ENCODE results near the gene PRAME.

PRAME gene

GRCh38 chr22:22548910-22549309 is 10.2 kb downstream of the PRAME start:
- Histone ChIP-seq H3K9me3 (ENCODE audit: severe bottlenecking) (no peaks in the 10 kb centered on the region), H3K36me3 (no peaks in the 10 kb centered on the region), H3K27ac (no peak overlapping the region), H3K27me3 (ENCODE audit: insufficient read depth, low read depth, severe bottlenecking) (no peaks in the 10 kb centered on the region), H3K4me3 (ENCODE audit: low read depth, low read length) (no peak overlapping the region)
- DNase-seq: no peak
- TF ChIP-seq CTCF (IDR thresholded peaks at IDR 0.05; ENCODE audit: low read depth, low read length): no peak

GRCh38 chr22:22548317-22548716 is 10.7 kb downstream of the PRAME start:
- no peak overlapping the region for H3K4me3 ChIP-seq (ENCODE audit: low read depth, low read length)
- H3K36me3 ChIP-seq: no peaks in the 10 kb centered on the region
- DNase-seq: no peak
- no peaks in the 10 kb centered on the region for H3K27me3 ChIP-seq (ENCODE audit: insufficient read depth, low read depth, severe bottlenecking)
- no peak for TF ChIP-seq CTCF (IDR thresholded peaks at IDR 0.05; ENCODE audit: low read depth, low read length)
- no peak overlapping the region for H3K27ac ChIP-seq
- no peaks in the 10 kb centered on the region for H3K9me3 ChIP-seq (ENCODE audit: severe bottlenecking)

GRCh38 chr22:22547692-22548300 is 11.3 kb downstream of the PRAME start:
- Histone ChIP-seq H3K9me3 (ENCODE audit: severe bottlenecking) (no peaks in the 10 kb centered on the region), H3K27me3 (ENCODE audit: insufficient read depth, low read depth, severe bottlenecking) (no peaks in the 10 kb centered on the region), H3K27ac (no peak overlapping the region), H3K36me3 (no peaks in the 10 kb centered on the region), H3K4me3 (ENCODE audit: low read depth, low read length) (no peak overlapping the region)
- TF ChIP-seq CTCF (IDR thresholded peaks at IDR 0.05; ENCODE audit: low read depth, low read length): no peak
- no peak for DNase-seq

GRCh38 chr22:22547226-22547625 is 11.8 kb downstream of the PRAME start:
- no peaks in the 10 kb centered on the region for H3K36me3 ChIP-seq
- H3K27me3 ChIP-seq (ENCODE audit: insufficient read depth, low read depth, severe bottlenecking): no peaks in the 10 kb centered on the region
- no peak for TF ChIP-seq CTCF (IDR thresholded peaks at IDR 0.05; ENCODE audit: low read depth, low read length)

GRCh38 chr22:22546490-22546889 is 12.6 kb downstream of the PRAME start:
- H3K36me3 ChIP-seq: no peaks in the 10 kb centered on the region
- no peak for TF ChIP-seq CTCF (IDR thresholded peaks at IDR 0.05; ENCODE audit: low read depth, low read length)
- H3K4me3 ChIP-seq (ENCODE audit: low read depth, low read length): no peak overlapping the region
- H3K27me3 ChIP-seq (ENCODE audit: insufficient read depth, low read depth, severe bottlenecking): no peaks in the 10 kb centered on the region
- DNase-seq: no peak
- no peak overlapping the region for H3K27ac ChIP-seq
- no peaks in the 10 kb centered on the region for H3K9me3 ChIP-seq (ENCODE audit: severe bottlenecking)

More at GRCh38 chr22:22547226-22547625, 11.8 kb downstream of the PRAME start:
- H3K4me3 ChIP-seq (ENCODE audit: low read depth, low read length): no peak overlapping the region
- no peak for DNase-seq
- H3K9me3 ChIP-seq (ENCODE audit: severe bottlenecking): no peaks in the 10 kb centered on the region
- no peak overlapping the region for H3K27ac ChIP-seq

GRCh38 chr22:22545084-22545483 is 14.0 kb downstream of the PRAME start:
- H3K4me3 ChIP-seq (ENCODE audit: low read depth, low read length): no peak overlapping the region
- H3K27me3 ChIP-seq (ENCODE audit: insufficient read depth, low read depth, severe bottlenecking): no peaks in the 10 kb centered on the region
- DNase-seq: no peak
- H3K36me3 ChIP-seq: no peaks in the 10 kb centered on the region
- H3K27ac ChIP-seq: no peak overlapping the region
- TF ChIP-seq CTCF (IDR thresholded peaks at IDR 0.05; ENCODE audit: low read depth, low read length): no peak
- no peaks in the 10 kb centered on the region for H3K9me3 ChIP-seq (ENCODE audit: severe bottlenecking)

Measured in WERI-Rb-1 (cell line).